Body of pancreas (tissue), 4 donors: ENCODE results near the gene TTF2.

Experiments
- CTCF ChIP-seq, 7 experiments: fragments of 450-650 bp in 4 of 7; fragments of 200-600 bp in 3 of 7; sonication (generic) in 3 of 7; IDR thresholded peaks; one replicate each; pipeline ENCODE4 v1.5.1; 2016 to 2019; ENCODE audit warnings: antibody characterized with exemption in 7 of 7
- POLR2A ChIP-seq, 3 donors: fragments of 450-650 bp; IDR thresholded peaks; one replicate each; pipeline ENCODE4 v1.6.1; 2016; ENCODE audit warnings: antibody characterized with exemption in 3 of 3, mild to moderate bottlenecking in 2 of 3

DNA sequence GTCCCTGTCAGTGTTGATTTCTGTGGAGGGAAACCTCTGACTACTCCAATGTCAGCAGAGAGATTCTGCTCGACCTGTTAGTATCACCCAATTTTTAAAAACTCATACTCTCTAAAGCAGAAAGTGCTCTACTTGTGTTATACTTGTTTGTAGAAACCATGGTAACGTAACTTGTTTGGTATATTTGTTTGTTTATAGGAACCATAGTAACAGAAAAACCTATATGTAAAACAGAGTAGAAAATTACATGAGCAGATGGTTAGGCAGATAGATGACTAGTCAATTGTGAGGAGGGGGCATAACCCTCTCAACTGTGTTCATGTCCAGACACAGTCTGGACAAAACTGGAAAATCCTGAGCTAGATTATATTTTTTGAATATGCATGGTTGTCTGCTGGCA lies 54.8 kb downstream of the TTF2 start:
- TF ChIP-seq CTCF (IDR thresholded peaks at IDR 0.05) (no peak), POLR2A (IDR thresholded peaks at IDR 0.05) (no peak)
